ENCODE data around the gene TMEM51.

The TMEM51 gene

DNA sequence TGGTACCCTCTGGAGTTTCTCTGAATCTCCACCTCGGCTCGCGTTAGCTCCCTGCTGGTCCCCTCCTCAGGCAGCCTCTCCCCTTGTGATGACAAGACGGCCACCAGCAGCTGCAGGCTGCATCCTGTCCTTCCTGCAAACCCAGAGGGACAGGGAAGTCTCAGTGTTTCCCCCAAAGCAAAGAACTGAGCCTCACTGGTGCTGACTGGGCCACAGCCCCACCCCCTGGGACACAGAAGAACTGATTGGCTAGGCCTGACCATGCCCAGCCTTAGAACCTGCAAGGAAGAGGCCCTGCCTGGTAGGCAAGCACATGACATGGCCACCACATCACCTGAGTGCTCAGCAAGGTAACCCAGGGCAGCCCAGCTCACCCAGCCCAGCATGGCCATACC lies 34.6 kb downstream of the TMEM51 start:
- Histone ChIP-seq H3K4me2 (ENCODE audit: low read depth, low read length, poor library complexity, severe bottlenecking) (no peak overlapping the region), H2AFZ (ENCODE audit: low read depth, low read length, severe bottlenecking) (no peak overlapping the region), H3K9ac (ENCODE audit: low read length) (no peak overlapping the region), H3K79me2 (ENCODE audit: insufficient read depth, low read length) (no peaks in the 10 kb centered on the region), H3K9me2 (replicated peaks; ENCODE audit: insufficient read depth, low read length) (no peaks in the 10 kb centered on the region), H3K9me3 (ENCODE audit: insufficient read depth, low read length) (no peaks in the 10 kb centered on the region), H3K4me3 (ENCODE audit: insufficient read depth, low read length, poor library complexity, severe bottlenecking) (no peak overlapping the region), H3K27me3 (ENCODE audit: low read length) (no peaks in the 10 kb centered on the region), H3F3A (ENCODE audit: insufficient read depth) (no peaks in the 10 kb centered on the region), H3K27ac (ENCODE audit: low read depth, low read length) (no peak overlapping the region), H4K20me1 (ENCODE audit: low read depth, low read length) (no peaks in the 10 kb centered on the region), H3K36me3 (ENCODE audit: low read length) (no peaks in the 10 kb centered on the region)
- no peak for TF ChIP-seq EZH2phosphoT487 (conservative IDR thresholded peaks at IDR 0.05; ENCODE audit: low read length)
- TF ChIP-seq, protein P1, sequence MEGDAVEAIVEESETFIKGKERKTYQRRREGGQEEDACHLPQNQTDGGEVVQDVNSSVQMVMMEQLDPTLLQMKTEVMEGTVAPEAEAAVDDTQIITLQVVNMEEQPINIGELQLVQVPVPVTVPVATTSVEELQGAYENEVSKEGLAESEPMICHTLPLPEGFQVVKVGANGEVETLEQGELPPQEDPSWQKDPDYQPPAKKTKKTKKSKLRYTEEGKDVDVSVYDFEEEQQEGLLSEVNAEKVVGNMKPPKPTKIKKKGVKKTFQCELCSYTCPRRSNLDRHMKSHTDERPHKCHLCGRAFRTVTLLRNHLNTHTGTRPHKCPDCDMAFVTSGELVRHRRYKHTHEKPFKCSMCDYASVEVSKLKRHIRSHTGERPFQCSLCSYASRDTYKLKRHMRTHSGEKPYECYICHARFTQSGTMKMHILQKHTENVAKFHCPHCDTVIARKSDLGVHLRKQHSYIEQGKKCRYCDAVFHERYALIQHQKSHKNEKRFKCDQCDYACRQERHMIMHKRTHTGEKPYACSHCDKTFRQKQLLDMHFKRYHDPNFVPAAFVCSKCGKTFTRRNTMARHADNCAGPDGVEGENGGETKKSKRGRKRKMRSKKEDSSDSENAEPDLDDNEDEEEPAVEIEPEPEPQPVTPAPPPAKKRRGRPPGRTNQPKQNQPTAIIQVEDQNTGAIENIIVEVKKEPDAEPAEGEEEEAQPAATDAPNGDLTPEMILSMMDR (IDR thresholded peaks at IDR 0.05; ENCODE audit: insufficient read depth, low read length, poor library complexity, severe bottlenecking), result no peak

DNA sequence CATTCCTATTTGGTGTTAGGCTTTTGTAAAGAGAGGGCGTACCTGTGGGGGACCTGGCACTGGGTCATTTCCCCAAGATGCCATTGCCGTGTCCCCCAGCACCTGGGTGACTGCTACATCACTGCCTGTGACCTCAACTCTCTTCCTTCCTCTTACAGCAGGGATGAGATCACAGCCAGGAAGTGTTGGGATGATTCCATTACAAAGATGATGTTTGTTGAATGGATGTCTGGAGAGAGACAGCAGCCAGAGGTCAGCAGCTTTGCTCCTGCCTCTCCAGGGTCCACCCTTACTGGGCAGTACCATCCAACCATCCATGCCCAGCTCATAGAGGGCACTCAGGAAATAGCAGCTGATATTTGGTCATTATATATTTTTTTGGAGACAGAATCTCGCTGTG lies 35.1 kb downstream of the TMEM51 start:
- Histone ChIP-seq H2AFZ (ENCODE audit: low read depth, low read length, severe bottlenecking) (no peak overlapping the region), H3K4me2 (ENCODE audit: low read depth, low read length, poor library complexity, severe bottlenecking) (no peak overlapping the region), H3F3A (ENCODE audit: insufficient read depth) (no peaks in the 10 kb centered on the region), H3K9me2 (replicated peaks; ENCODE audit: insufficient read depth, low read length) (no peaks in the 10 kb centered on the region), H3K27me3 (ENCODE audit: low read length) (no peaks in the 10 kb centered on the region), H4K20me1 (ENCODE audit: low read depth, low read length) (no peaks in the 10 kb centered on the region), H3K27ac (ENCODE audit: low read depth, low read length) (no peak overlapping the region), H3K79me2 (ENCODE audit: insufficient read depth, low read length) (no peaks in the 10 kb centered on the region), H3K4me3 (ENCODE audit: insufficient read depth, low read length, poor library complexity, severe bottlenecking) (no peak overlapping the region), H3K36me3 (ENCODE audit: low read length) (no peaks in the 10 kb centered on the region), H3K9ac (ENCODE audit: low read length) (no peak overlapping the region), H3K9me3 (ENCODE audit: insufficient read depth, low read length) (no peaks in the 10 kb centered on the region)
- TF ChIP-seq, protein P1 (IDR thresholded peaks at IDR 0.05; ENCODE audit: insufficient read depth, low read length, poor library complexity, severe bottlenecking), result no peak
- no peak for TF ChIP-seq EZH2phosphoT487 (conservative IDR thresholded peaks at IDR 0.05; ENCODE audit: low read length)

DNA sequence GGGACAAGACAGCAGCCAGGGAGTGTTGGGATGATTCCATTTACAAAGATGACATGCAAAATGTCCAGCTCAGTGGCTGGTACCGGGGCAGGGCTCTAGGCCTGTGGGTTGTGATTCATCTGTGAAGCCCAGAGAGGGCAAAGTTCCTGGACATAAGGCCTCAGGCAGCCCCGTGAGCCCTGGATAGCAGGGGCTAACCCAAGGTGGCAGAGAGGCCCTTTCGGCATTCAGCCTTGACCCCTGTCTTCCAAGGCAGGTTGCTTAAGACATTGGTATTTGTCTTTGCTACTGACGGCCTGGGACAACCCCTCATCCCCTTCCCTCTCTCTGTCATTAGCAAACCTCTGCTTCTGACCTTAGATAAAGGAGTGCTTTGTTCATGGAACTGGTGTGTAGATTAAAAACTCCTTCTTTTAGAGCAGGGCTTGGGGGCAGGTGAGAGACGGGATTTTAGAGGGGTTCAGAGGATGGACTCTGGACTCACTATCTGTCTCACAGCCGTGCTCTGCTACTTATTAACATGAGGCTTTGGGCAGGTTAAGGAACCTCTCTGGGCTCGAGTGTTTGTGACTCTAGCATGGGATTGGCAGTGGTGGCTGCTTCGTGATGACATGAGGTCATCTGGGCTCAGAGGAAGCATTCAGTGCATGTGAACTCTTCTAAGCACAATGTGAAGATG lies 36.3 kb downstream of the TMEM51 start:
- no peak for TF ChIP-seq EZH2phosphoT487 (conservative IDR thresholded peaks at IDR 0.05; ENCODE audit: low read length)
- TF ChIP-seq, protein P1 (IDR thresholded peaks at IDR 0.05; ENCODE audit: insufficient read depth, low read length, poor library complexity, severe bottlenecking), result no peak
- Histone ChIP-seq H3K27ac (ENCODE audit: low read depth, low read length) (no peak overlapping the region), H3F3A (ENCODE audit: insufficient read depth) (no peaks in the 10 kb centered on the region), H3K4me2 (ENCODE audit: low read depth, low read length, poor library complexity, severe bottlenecking) (no peak overlapping the region), H2AFZ (ENCODE audit: low read depth, low read length, severe bottlenecking) (no peak overlapping the region), H4K20me1 (ENCODE audit: low read depth, low read length) (no peaks in the 10 kb centered on the region), H3K27me3 (ENCODE audit: low read length) (no peaks in the 10 kb centered on the region), H3K9ac (ENCODE audit: low read length) (no peak overlapping the region), H3K9me2 (replicated peaks; ENCODE audit: insufficient read depth, low read length) (no peaks in the 10 kb centered on the region), H3K4me3 (ENCODE audit: insufficient read depth, low read length, poor library complexity, severe bottlenecking) (no peak overlapping the region), H3K9me3 (ENCODE audit: insufficient read depth, low read length) (no peaks in the 10 kb centered on the region), H3K79me2 (ENCODE audit: insufficient read depth, low read length) (no peaks in the 10 kb centered on the region), H3K36me3 (ENCODE audit: low read length) (no peaks in the 10 kb centered on the region)
